Measurements from ENCODE around the gene SUPT3H. TPM values are rescaled to one million over a fixed set of nuclear protein-coding genes. Genes with fewer than 3 reads are reported as not detected.

SUPT3H gene
- total and polyA plus RNA-seq, 2 of the 8 experiments (the other 6 are each of a cell fraction or from before 2014, with no cell fraction given) = 18.8 to 23.0 TPM

DNA sequence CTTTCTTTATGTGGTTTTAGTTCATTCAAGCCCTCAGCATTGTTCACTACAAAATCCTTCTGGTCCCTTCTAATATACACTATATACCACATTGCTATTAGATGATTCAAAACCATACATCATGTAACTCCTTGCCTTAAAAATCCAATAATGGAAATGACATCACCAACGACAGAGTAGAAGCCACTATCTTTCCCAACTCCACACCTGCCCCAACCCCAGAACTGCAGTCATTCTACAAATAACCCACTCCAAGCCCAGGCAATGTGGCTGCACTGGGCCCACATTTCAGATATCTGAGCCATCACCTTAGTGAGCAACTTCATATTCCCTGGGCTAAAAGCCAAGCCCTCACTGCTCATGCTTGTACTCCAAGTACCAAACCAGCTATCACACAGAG lies 72.2 kb downstream of the SUPT3H start:
- no peak overlapping the region for H4K8ac ChIP-seq (ENCODE audit: extremely low read depth, insufficient read depth, low read length)
- no peaks in the 10 kb centered on the region for H4K20me1 ChIP-seq (replicated peaks in 1 of 2; ENCODE audit: control insufficient read depth in 1 of 2, insufficient read depth in 2 of 2, low read length in 2 of 2)
- H2BK20ac ChIP-seq (ENCODE audit: low read length) = no peak overlapping the region
- no peak overlapping the region for H2AFZ ChIP-seq (ENCODE audit: low read length)
- no peak overlapping the region for H3K18ac ChIP-seq (ENCODE audit: extremely low read depth, low read length)
- peaks cover 0 to 13% (median 0%) of the 10 kb centered on the region in 4 experiments; a peak in 2 of 8 replicates for H3K36me3 ChIP-seq (ENCODE audit: control insufficient read depth in 2 of 4, insufficient read depth in 4 of 4, low read length in 3 of 4)
- 100% methylated on average over 1 of the region's 1 CpG; no CpG with 5 or more reads in 1 of the 2 experiments for WGBS, 2 experiments (ENCODE audit: extremely low coverage in 1 of 2, insufficient coverage in 1 of 2, insufficient read length in 1 of 2, insufficient replicate concordance in 2 of 2, low coverage in 1 of 2, low lambda C conversion rate in 2 of 2, missing lambda C conversion rate in 1 of 2)
- no peak overlapping the region for H3K23ac ChIP-seq (ENCODE audit: insufficient read length)
- no peak overlapping the region for H2BK120ac ChIP-seq (replicated peaks; ENCODE audit: low read depth, low read length)
- H3K79me2 ChIP-seq (ENCODE audit: control insufficient read depth in 1 of 2, insufficient read depth in 2 of 2, low read length in 2 of 2) = 0 out of 4 replicates have a peak, but pooled peaks cover 0 to 2% of the 10 kb centered on the region in 2 experiments
- ChIA-PET POLR2A (ENCODE audit: partially characterized antibody) (no interaction called here), CTCF (ENCODE audit: partially characterized antibody) (interaction anchor here (0.7 kb wide), 1 partner anchor 622 kb away, joined by 3 read pairs; no protein-coding TSS in a partner anchor)
- no peak overlapping the region for H4K5ac ChIP-seq (ENCODE audit: insufficient read length, low read depth, low read length)
- no peak overlapping the region for H2BK15ac ChIP-seq (ENCODE audit: low read length)
- DNase-seq (ENCODE audit: low read depth in 1 of 2, low spot score in 2 of 2) (no peak), FAIRE-seq (no peak)
- peaks cover 17 to 20% of the 10 kb centered on the region in 2 experiments for H3K9me3 ChIP-seq (ENCODE audit: insufficient read depth in 2 of 2, low read depth in 1 of 2, low read length in 1 of 2)
- TF ChIP-seq BACH1 (IDR thresholded peaks at IDR 0.05; ENCODE audit: low read length) (no peak), CHD2 (IDR thresholded peaks at IDR 0.05; ENCODE audit: low read length) (no peak), SP1 (IDR thresholded peaks at IDR 0.05; ENCODE audit: low read depth, low read length) (no peak), SUZ12 (IDR thresholded peaks at IDR 0.05; ENCODE audit: low read length) (no peak), MAFK (IDR thresholded peaks at IDR 0.05; ENCODE audit: low read depth, low read length) (no peak)
- H3K4ac ChIP-seq (replicated peaks; ENCODE audit: insufficient read length, low read depth, low read length) = no peak overlapping the region
- no peak overlapping the region for H3K4me2 ChIP-seq (ENCODE audit: insufficient read depth in 1 of 2, low read depth in 2 of 2, low read length in 2 of 2)
- H3K14ac ChIP-seq (ENCODE audit: insufficient read length) = no peak overlapping the region
- no peak overlapping the region for H3K27ac ChIP-seq (ENCODE audit: low read depth, low read length)
- H3K23me2 ChIP-seq (ENCODE audit: low read depth, low read length) = no peaks in the 10 kb centered on the region
- H3K79me1 ChIP-seq (ENCODE audit: low read depth, low read length) = no peaks in the 10 kb centered on the region
- H3K9ac ChIP-seq (replicated peaks in 1 of 4; ENCODE audit: extremely low read depth in 1 of 4, low read depth in 3 of 4, low read length in 3 of 4) = no peak overlapping the region
- H2AK5ac ChIP-seq (ENCODE audit: low read depth, low read length) = no peak overlapping the region
- H3K56ac ChIP-seq (replicated peaks; ENCODE audit: insufficient read length, low read depth, low read length) = no peak overlapping the region
- H3K4me3 ChIP-seq (ENCODE audit: extremely low read depth in 1 of 4, insufficient read depth in 2 of 4, low read depth in 3 of 4, low read length in 4 of 4) = no peak overlapping the region
- no peak overlapping the region for H2BK12ac ChIP-seq (ENCODE audit: low read depth, low read length)
- no peak overlapping the region for H2BK5ac ChIP-seq (ENCODE audit: low read depth, low read length)
- H4K91ac ChIP-seq (replicated peaks; ENCODE audit: insufficient read length, low read length) = no peak overlapping the region
- H3K4me1 ChIP-seq (replicated peaks in 1 of 4; ENCODE audit: control insufficient read depth in 3 of 4, insufficient read depth in 4 of 4, low read length in 3 of 4) = no peaks in the 10 kb centered on the region
- H3K27me3 ChIP-seq (replicated peaks in 1 of 4; ENCODE audit: control insufficient read depth in 3 of 4, extremely low read depth in 1 of 4, insufficient read depth in 3 of 4, low read length in 3 of 4) = no peaks in the 10 kb centered on the region
